GM12875 (cell line): ENCODE data around the gene XRCC4.

Experiments
- H3K4me3 ChIP-seq: one replicate; pipeline ENCODE4 v1.5.1; 2011; ENCODE audit warnings: low read depth, low read length, control low read depth
- CTCF ChIP-seq: IDR thresholded peaks from 2 replicates; pipeline ENCODE4 v1.5.1; 2011; ENCODE audit warnings: low read depth, mild to moderate bottlenecking, control low read depth, inconsistent platforms, low read length, moderate library complexity, borderline replicate concordance; ENCODE audit not compliant: insufficient read depth

XRCC4 gene

GRCh38 chr5:83340511-83340918 lies 263.2 kb downstream of the XRCC4 start:
- no peak overlapping the region for H3K4me3 ChIP-seq
- no peak for TF ChIP-seq CTCF

GRCh38 chr5:83341815-83342334 lies 264.5 kb downstream of the XRCC4 start:
- no peak overlapping the region for H3K4me3 ChIP-seq
- TF ChIP-seq CTCF: no peak

GRCh38 chr5:83342465-83342864 lies 265.1 kb downstream of the XRCC4 start:
- no peak overlapping the region for H3K4me3 ChIP-seq
- TF ChIP-seq CTCF: no peak

GRCh38 chr5:83343299-83343698 lies 266.0 kb downstream of the XRCC4 start:
- TF ChIP-seq CTCF: no peak
- H3K4me3 ChIP-seq: no peak overlapping the region

- TF ChIP-seq CTCF: no peak
- H3K4me3 ChIP-seq: no peak overlapping the region
Measured at GRCh38 chr5:83345423-83345822, 268.1 kb downstream of the XRCC4 start.

- H3K4me3 ChIP-seq: no peak overlapping the region
- TF ChIP-seq CTCF: no peak
Measured at GRCh38 chr5:83348281-83348780, 271.0 kb downstream of the XRCC4 start.

GRCh38 chr5:83353231-83353630 lies 275.9 kb downstream of the XRCC4 start:
- TF ChIP-seq CTCF: no peak
- H3K4me3 ChIP-seq: no peak overlapping the region
